ENCODE results near the gene GPR52. TPM values are rescaled to one million over a fixed set of nuclear protein-coding genes. Genes with fewer than 3 reads are reported as not detected.

The GPR52 gene
- polyA plus RNA-seq, 1 donor from 2014 or later, result not detected

DNA sequence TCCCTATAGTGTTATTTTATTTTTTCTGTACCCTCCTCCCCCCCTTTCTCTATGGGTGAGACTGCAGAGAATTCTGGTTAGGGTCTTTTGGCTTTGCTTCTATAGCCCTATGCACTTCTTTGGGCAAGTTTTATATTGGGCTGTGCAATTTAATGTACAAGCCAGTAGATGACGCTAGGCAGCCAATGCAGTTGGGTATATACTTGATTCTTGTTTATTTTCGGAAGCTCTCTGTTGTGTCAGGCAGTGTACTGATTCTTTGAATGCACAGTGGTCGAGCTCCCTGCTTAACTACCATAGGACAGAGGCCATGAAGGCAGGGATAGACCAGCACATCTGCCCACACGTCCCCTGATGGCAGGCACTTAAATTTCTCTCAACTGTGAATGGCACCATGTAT, 34.1 kb upstream of the GPR52 start:
- no peak overlapping the region for H3K4me3 ChIP-seq (ENCODE audit: low read length)
- no peak overlapping the region for H3K9ac ChIP-seq (ENCODE audit: low read length)
- H3K79me2 ChIP-seq (replicated peaks; ENCODE audit: insufficient read depth, low read length), result no peaks in the 10 kb centered on the region
- H3K27me3 ChIP-seq (ENCODE audit: insufficient read depth, low read depth, low read length), result no peaks in the 10 kb centered on the region
- no peaks in the 10 kb centered on the region for H3K9me3 ChIP-seq (ENCODE audit: low read length)
- H3K9me2 ChIP-seq (ENCODE audit: insufficient read depth, low read length), result no peaks in the 10 kb centered on the region
- H3K36me3 ChIP-seq (ENCODE audit: insufficient read depth, low read length), result no peaks in the 10 kb centered on the region
- TF ChIP-seq, protein P1, sequence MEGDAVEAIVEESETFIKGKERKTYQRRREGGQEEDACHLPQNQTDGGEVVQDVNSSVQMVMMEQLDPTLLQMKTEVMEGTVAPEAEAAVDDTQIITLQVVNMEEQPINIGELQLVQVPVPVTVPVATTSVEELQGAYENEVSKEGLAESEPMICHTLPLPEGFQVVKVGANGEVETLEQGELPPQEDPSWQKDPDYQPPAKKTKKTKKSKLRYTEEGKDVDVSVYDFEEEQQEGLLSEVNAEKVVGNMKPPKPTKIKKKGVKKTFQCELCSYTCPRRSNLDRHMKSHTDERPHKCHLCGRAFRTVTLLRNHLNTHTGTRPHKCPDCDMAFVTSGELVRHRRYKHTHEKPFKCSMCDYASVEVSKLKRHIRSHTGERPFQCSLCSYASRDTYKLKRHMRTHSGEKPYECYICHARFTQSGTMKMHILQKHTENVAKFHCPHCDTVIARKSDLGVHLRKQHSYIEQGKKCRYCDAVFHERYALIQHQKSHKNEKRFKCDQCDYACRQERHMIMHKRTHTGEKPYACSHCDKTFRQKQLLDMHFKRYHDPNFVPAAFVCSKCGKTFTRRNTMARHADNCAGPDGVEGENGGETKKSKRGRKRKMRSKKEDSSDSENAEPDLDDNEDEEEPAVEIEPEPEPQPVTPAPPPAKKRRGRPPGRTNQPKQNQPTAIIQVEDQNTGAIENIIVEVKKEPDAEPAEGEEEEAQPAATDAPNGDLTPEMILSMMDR (IDR thresholded peaks at IDR 0.05; ENCODE audit: poor library complexity, severe bottlenecking), result no peak
- no peak for TF ChIP-seq POLR2AphosphoS5 (IDR thresholded peaks at IDR 0.05)
- TF ChIP-seq, protein P2, sequence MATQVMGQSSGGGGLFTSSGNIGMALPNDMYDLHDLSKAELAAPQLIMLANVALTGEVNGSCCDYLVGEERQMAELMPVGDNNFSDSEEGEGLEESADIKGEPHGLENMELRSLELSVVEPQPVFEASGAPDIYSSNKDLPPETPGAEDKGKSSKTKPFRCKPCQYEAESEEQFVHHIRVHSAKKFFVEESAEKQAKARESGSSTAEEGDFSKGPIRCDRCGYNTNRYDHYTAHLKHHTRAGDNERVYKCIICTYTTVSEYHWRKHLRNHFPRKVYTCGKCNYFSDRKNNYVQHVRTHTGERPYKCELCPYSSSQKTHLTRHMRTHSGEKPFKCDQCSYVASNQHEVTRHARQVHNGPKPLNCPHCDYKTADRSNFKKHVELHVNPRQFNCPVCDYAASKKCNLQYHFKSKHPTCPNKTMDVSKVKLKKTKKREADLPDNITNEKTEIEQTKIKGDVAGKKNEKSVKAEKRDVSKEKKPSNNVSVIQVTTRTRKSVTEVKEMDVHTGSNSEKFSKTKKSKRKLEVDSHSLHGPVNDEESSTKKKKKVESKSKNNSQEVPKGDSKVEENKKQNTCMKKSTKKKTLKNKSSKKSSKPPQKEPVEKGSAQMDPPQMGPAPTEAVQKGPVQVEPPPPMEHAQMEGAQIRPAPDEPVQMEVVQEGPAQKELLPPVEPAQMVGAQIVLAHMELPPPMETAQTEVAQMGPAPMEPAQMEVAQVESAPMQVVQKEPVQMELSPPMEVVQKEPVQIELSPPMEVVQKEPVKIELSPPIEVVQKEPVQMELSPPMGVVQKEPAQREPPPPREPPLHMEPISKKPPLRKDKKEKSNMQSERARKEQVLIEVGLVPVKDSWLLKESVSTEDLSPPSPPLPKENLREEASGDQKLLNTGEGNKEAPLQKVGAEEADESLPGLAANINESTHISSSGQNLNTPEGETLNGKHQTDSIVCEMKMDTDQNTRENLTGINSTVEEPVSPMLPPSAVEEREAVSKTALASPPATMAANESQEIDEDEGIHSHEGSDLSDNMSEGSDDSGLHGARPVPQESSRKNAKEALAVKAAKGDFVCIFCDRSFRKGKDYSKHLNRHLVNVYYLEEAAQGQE (IDR thresholded peaks at IDR 0.05; ENCODE audit: borderline replicate concordance), result no peak
- TF ChIP-seq RAD21 (conservative IDR thresholded peaks at IDR 0.05), result no peak
- no peak for TF ChIP-seq SMC3 (conservative IDR thresholded peaks at IDR 0.05; ENCODE audit: poor library complexity)
- no peak for TF ChIP-seq TAF1 (IDR thresholded peaks at IDR 0.05; ENCODE audit: low read depth)
- no peak overlapping the region for H2AFZ ChIP-seq (ENCODE audit: low read depth, low read length)
- no peak overlapping the region for H3K27ac ChIP-seq (ENCODE audit: low read length)
- H4K20me1 ChIP-seq (ENCODE audit: insufficient read depth), result no peaks in the 10 kb centered on the region
- no peak overlapping the region for H3K4me2 ChIP-seq (ENCODE audit: low read length)
- no peaks in the 10 kb centered on the region for H3F3A ChIP-seq (ENCODE audit: insufficient read depth, low read length, poor library complexity, severe bottlenecking)

DNA sequence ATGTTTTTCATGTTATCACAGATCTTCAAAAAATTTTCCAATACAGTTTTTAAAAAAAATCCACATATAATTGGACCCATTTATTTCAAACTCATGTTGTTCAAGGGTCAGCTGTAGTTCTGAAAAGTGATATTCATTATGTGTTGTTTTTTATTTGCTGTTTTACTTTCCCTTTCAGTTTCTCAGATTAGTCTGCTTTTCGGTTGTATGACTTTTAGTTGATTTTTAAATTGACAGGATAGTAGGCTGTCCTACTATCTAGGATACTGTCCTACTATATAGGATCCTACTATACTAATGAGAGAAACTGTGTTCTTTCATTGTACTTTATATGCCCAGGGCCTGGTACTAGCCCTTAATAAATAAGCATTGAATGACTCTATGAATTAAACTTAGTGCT, 33.6 kb upstream of the GPR52 start:
- Histone ChIP-seq H3F3A (ENCODE audit: insufficient read depth, low read length, poor library complexity, severe bottlenecking) (no peaks in the 10 kb centered on the region), H3K27me3 (ENCODE audit: insufficient read depth, low read depth, low read length) (no peaks in the 10 kb centered on the region), H3K4me3 (ENCODE audit: low read length) (no peak overlapping the region), H3K36me3 (ENCODE audit: insufficient read depth, low read length) (no peaks in the 10 kb centered on the region), H3K27ac (ENCODE audit: low read length) (no peak overlapping the region), H4K20me1 (ENCODE audit: insufficient read depth) (no peaks in the 10 kb centered on the region), H2AFZ (ENCODE audit: low read depth, low read length) (no peak overlapping the region), H3K4me2 (ENCODE audit: low read length) (no peak overlapping the region), H3K9me2 (ENCODE audit: insufficient read depth, low read length) (no peaks in the 10 kb centered on the region), H3K9ac (ENCODE audit: low read length) (no peak overlapping the region), H3K9me3 (ENCODE audit: low read length) (no peaks in the 10 kb centered on the region), H3K79me2 (replicated peaks; ENCODE audit: insufficient read depth, low read length) (no peaks in the 10 kb centered on the region)
- TF ChIP-seq EZH2 (IDR thresholded peaks at IDR 0.05; ENCODE audit: borderline replicate concordance, insufficient read depth, low read length, poor library complexity, severe bottlenecking), result no peak
- TF ChIP-seq SMC3 (conservative IDR thresholded peaks at IDR 0.05; ENCODE audit: poor library complexity), result no peak

DNA sequence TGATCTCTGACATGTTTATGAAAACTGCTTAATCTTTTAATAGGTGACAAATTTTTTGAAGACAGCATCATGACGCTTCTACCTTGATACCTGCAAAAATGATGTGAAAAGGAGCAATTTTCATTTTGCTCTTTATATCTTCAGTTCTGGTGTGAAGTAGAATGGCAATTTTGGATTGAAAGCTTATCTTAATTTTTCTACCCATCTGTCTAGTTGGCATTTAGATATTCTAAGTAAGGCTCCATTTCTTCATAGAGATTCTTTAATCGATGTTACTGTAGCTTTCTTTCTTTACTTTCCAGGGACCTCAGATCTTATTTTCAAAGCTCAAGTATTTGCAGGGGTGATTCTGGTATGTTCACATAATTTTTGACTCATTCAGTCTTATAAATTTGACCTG, 32.3 kb upstream of the GPR52 start:
- no peak overlapping the region for H3K9ac ChIP-seq (ENCODE audit: low read length)
- no peak overlapping the region for H3K27ac ChIP-seq (ENCODE audit: low read length)
- H3K79me2 ChIP-seq (replicated peaks; ENCODE audit: insufficient read depth, low read length), result no peaks in the 10 kb centered on the region
- no peaks in the 10 kb centered on the region for H3K36me3 ChIP-seq (ENCODE audit: insufficient read depth, low read length)
- no peaks in the 10 kb centered on the region for H3K27me3 ChIP-seq (ENCODE audit: insufficient read depth, low read depth, low read length)
- H3K4me3 ChIP-seq (ENCODE audit: low read length), result no peak overlapping the region
- H3F3A ChIP-seq (ENCODE audit: insufficient read depth, low read length, poor library complexity, severe bottlenecking), result no peaks in the 10 kb centered on the region
- TF ChIP-seq, protein P2 (IDR thresholded peaks at IDR 0.05; ENCODE audit: borderline replicate concordance), result no peak
- TF ChIP-seq, protein P1 (IDR thresholded peaks at IDR 0.05; ENCODE audit: poor library complexity, severe bottlenecking), result no peak
- TF ChIP-seq EP300 (conservative IDR thresholded peaks at IDR 0.05; ENCODE audit: poor library complexity, severe bottlenecking) (no peak), TAF1 (IDR thresholded peaks at IDR 0.05; ENCODE audit: low read depth) (no peak), EZH2 (IDR thresholded peaks at IDR 0.05; ENCODE audit: borderline replicate concordance, insufficient read depth, low read length, poor library complexity, severe bottlenecking) (no peak), POLR2AphosphoS5 (IDR thresholded peaks at IDR 0.05) (no peak), MXI1 (conservative IDR thresholded peaks at IDR 0.05; ENCODE audit: poor library complexity, severe bottlenecking) (no peak), SMC3 (conservative IDR thresholded peaks at IDR 0.05; ENCODE audit: poor library complexity) (no peak), RAD21 (conservative IDR thresholded peaks at IDR 0.05) (no peak)
- no peaks in the 10 kb centered on the region for H3K9me2 ChIP-seq (ENCODE audit: insufficient read depth, low read length)
- H3K9me3 ChIP-seq (ENCODE audit: low read length), result no peaks in the 10 kb centered on the region
- no peaks in the 10 kb centered on the region for H4K20me1 ChIP-seq (ENCODE audit: insufficient read depth)
- no peak overlapping the region for H2AFZ ChIP-seq (ENCODE audit: low read depth, low read length)
- H3K4me2 ChIP-seq (ENCODE audit: low read length), result no peak overlapping the region

All from neural cell (in vitro differentiated cells).